ENCODE measurements around the gene HS2ST1.

DNA sequence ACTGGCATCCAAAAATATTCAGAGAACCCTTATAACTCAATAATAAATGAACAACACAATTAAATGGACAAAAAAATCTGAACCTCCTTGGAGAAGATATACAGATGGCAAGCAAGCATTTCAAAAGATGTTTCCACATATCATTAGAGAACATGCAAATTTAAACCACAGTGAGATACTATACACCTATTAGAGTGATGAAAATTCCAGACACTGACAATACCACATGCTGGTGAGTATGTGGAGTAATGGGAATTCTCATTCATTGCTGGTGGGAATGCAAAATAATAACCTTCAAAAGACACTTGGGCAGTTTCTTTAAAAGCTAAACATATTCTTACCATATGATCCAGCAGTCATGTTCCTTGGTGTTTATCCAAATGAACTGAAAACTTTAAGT is 46.1 kb downstream of the HS2ST1 start:
- no peak for TF ChIP-seq SP1 (IDR thresholded peaks at IDR 0.05)
- TF ChIP-seq NFRKB (IDR thresholded peaks at IDR 0.05): no peak
- TF ChIP-seq L3MBTL2 (conservative IDR thresholded peaks at IDR 0.05): no peak
- TF ChIP-seq FOXA1 (IDR thresholded peaks at IDR 0.05): no peak
- no peak for TF ChIP-seq LEF1 (IDR thresholded peaks at IDR 0.05; ENCODE audit: borderline replicate concordance)
- TF ChIP-seq ELF4 (IDR thresholded peaks at IDR 0.05): no peak
- TF ChIP-seq FOXM1 (IDR thresholded peaks at IDR 0.05; ENCODE audit: borderline replicate concordance): no peak
- no peak for TF ChIP-seq FOXK2 (IDR thresholded peaks at IDR 0.05)
- TF ChIP-seq, protein P1, sequence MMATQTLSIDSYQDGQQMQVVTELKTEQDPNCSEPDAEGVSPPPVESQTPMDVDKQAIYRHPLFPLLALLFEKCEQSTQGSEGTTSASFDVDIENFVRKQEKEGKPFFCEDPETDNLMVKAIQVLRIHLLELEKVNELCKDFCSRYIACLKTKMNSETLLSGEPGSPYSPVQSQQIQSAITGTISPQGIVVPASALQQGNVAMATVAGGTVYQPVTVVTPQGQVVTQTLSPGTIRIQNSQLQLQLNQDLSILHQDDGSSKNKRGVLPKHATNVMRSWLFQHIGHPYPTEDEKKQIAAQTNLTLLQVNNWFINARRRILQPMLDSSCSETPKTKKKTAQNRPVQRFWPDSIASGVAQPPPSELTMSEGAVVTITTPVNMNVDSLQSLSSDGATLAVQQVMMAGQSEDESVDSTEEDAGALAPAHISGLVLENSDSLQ (IDR thresholded peaks at IDR 0.05): no peak
- TF ChIP-seq TARDBP (IDR thresholded peaks at IDR 0.05): no peak
- no peak for TF ChIP-seq SUZ12 (IDR thresholded peaks at IDR 0.05)
- no peak for TF ChIP-seq ARNT (IDR thresholded peaks at IDR 0.05)
